Mesenchymal stem cell (in vitro differentiated cells and primary cell): ENCODE results near the gene SLC15A1.
A peak's percentile ranks its signal among the peaks of the same experiment; 100 is the strongest.

Source experiments
- DNase-seq: peaks from one replicate; pipeline ENCODE4 v3.0.0-alpha.2; 2013
- H2AFZ ChIP-seq: one replicate; pipeline ENCODE4 v1.6.1; 2013; ENCODE audit warnings: low read depth, mild to moderate bottlenecking, control low read depth, inconsistent platforms, low read length, moderate library complexity
- H2AK5ac ChIP-seq: 2 replicates; pipeline ENCODE4 v1.6.1; 2013; ENCODE audit warnings: low read length, moderate library complexity, mild to moderate bottlenecking, inconsistent platforms; ENCODE audit not compliant: severe bottlenecking
- H2BK120ac ChIP-seq: one replicate; pipeline ENCODE4 v1.6.1; 2013; ENCODE audit warnings: low read depth, mild to moderate bottlenecking, inconsistent platforms, low read length, moderate library complexity
- H2BK12ac ChIP-seq, 2 experiments: one replicate each; pipeline ENCODE4 v1.6.1; 2013; ENCODE audit warnings: inconsistent platforms in 2 of 2, low read length in 2 of 2, mild to moderate bottlenecking in 2 of 2, moderate library complexity in 2 of 2, control low read depth in 1 of 2
- H2BK15ac ChIP-seq: one replicate; pipeline ENCODE4 v1.6.1; 2013; ENCODE audit warnings: mild to moderate bottlenecking, low read depth, inconsistent platforms; ENCODE audit not compliant: poor library complexity, severe bottlenecking
- H2BK5ac ChIP-seq: 2 replicates; pipeline ENCODE4 v1.6.1; 2013; ENCODE audit warnings: low read depth, mild to moderate bottlenecking, low read length, control low read depth, inconsistent platforms; ENCODE audit not compliant: poor library complexity, severe bottlenecking
- H3K14ac ChIP-seq, 2 experiments: one replicate each; pipeline ENCODE4 v1.6.1; 2013; ENCODE audit warnings: inconsistent platforms in 2 of 2, low read length in 2 of 2, control low read depth in 1 of 2, mild to moderate bottlenecking in 1 of 2, moderate library complexity in 1 of 2
- H3K18ac ChIP-seq, 2 experiments: one replicate each; pipeline ENCODE4 v1.6.1; 2013; ENCODE audit warnings: inconsistent platforms in 2 of 2, low read length in 2 of 2, control low read depth in 1 of 2, low read depth in 1 of 2, mild to moderate bottlenecking in 1 of 2
- H3K23ac ChIP-seq, 2 experiments: one replicate each; pipeline ENCODE4 v1.6.1; 2013; ENCODE audit warnings: inconsistent platforms in 2 of 2, low read length in 2 of 2, mild to moderate bottlenecking in 2 of 2, moderate library complexity in 2 of 2, control low read depth in 1 of 2
- H3K27ac ChIP-seq: 2 replicates; pipeline ENCODE4 v1.5.1; 2013; ENCODE audit warnings: mild to moderate bottlenecking, moderate library complexity, low read length, control low read depth, inconsistent platforms; ENCODE audit not compliant: poor library complexity, severe bottlenecking
- H3K27me3 ChIP-seq, 2 experiments: 2 replicates each; pipeline versions ENCODE4 v1.6.1 to v1.7.0; 2013; ENCODE audit warnings: low read length in 2 of 2, mild to moderate bottlenecking in 2 of 2, moderate library complexity in 2 of 2, control low read depth in 1 of 2, inconsistent platforms in 1 of 2; ENCODE audit not compliant: control insufficient read depth in 1 of 2, insufficient read depth in 1 of 2
- H3K36me3 ChIP-seq, 2 experiments: 2 replicates each; pipeline versions ENCODE4 v1.6.1 to v1.7.0; 2013; ENCODE audit warnings: low read length in 2 of 2, control low read depth in 1 of 2, inconsistent platforms in 1 of 2, low read depth in 1 of 2, mild to moderate bottlenecking in 1 of 2; ENCODE audit not compliant: insufficient read depth in 2 of 2, control insufficient read depth in 1 of 2
- H3K4ac ChIP-seq, 2 experiments: one replicate each; pipeline ENCODE4 v1.6.1; 2013; ENCODE audit warnings: inconsistent platforms in 2 of 2, low read length in 2 of 2, mild to moderate bottlenecking in 2 of 2, moderate library complexity in 2 of 2, control low read depth in 1 of 2, low read depth in 1 of 2
- H3K4me1 ChIP-seq: 2 replicates; pipeline ENCODE4 v1.6.1; 2013; ENCODE audit warnings: low read depth, low read length, control low read depth; ENCODE audit not compliant: control insufficient read depth, insufficient read depth
- H3K4me2 ChIP-seq: 2 replicates; pipeline ENCODE4 v1.6.1; 2013; ENCODE audit warnings: low read length, mild to moderate bottlenecking, inconsistent platforms; ENCODE audit not compliant: poor library complexity, severe bottlenecking
- H3K4me3 ChIP-seq, 2 experiments: 2 replicates each; pipeline versions ENCODE4 v1.5.1 to v1.7.0; 2013; ENCODE audit warnings: low read length in 2 of 2, mild to moderate bottlenecking in 2 of 2, control low read depth in 1 of 2, low read depth in 1 of 2; ENCODE audit not compliant: insufficient read depth in 1 of 2
- H3K79me1 ChIP-seq: replicated peaks from 2 replicates; pipeline ENCODE4 v1.6.1; 2013; ENCODE audit warnings: mild to moderate bottlenecking, control low read depth, low read length, inconsistent platforms; ENCODE audit not compliant: poor library complexity, severe bottlenecking
- H3K9ac ChIP-seq: 2 replicates; pipeline ENCODE4 v1.7.0; 2013; ENCODE audit warnings: mild to moderate bottlenecking, low read length, moderate library complexity
- H3K9me3 ChIP-seq: 2 replicates; pipeline ENCODE4 v1.7.0; 2013; ENCODE audit warnings: mild to moderate bottlenecking, low read length; ENCODE audit not compliant: control insufficient read depth
- H4K8ac ChIP-seq: one replicate; pipeline ENCODE4 v1.6.1; 2013; ENCODE audit warnings: inconsistent platforms, mild to moderate bottlenecking, low read length, moderate library complexity
- H4K91ac ChIP-seq: one replicate; pipeline ENCODE4 v1.6.1; 2013; ENCODE audit warnings: mild to moderate bottlenecking, low read length, inconsistent platforms
- WGBS: methylation state at CpG from one replicate; pipeline ENCODE4 v1.1.7; 2013; ENCODE audit warnings: mixed read lengths; 5-methylcytosine and 5-hydroxymethylcytosine counted together

Gene SLC15A1

GRCh38 chr13:98785405-98785804, 32.9 kb upstream of the SLC15A1 start:
- H2AFZ ChIP-seq = no peak overlapping the region
- peaks cover 2% of the 10 kb centered on the region for H3K9me3 ChIP-seq
- H2AK5ac ChIP-seq = no peak overlapping the region
- H2BK15ac ChIP-seq = no peak overlapping the region
- no peak for DNase-seq
- H3K4me2 ChIP-seq = no peak overlapping the region
- no peak overlapping the region for H4K8ac ChIP-seq
- no peak overlapping the region for H3K4ac ChIP-seq
- peaks cover 6 to 76% of the 10 kb centered on the region in 2 experiments for H3K27me3 ChIP-seq
- H4K91ac ChIP-seq = peak overlapping the region; percentile 18
- H3K23ac ChIP-seq = peak overlapping the region in 1 of 2 experiments; percentile 9
- H2BK12ac ChIP-seq = no peak overlapping the region
- H3K4me3 ChIP-seq = no peak overlapping the region
- no peak overlapping the region for H2BK5ac ChIP-seq
- 92% methylated on average over 10 of the region's 10 CpGs for WGBS
- H3K18ac ChIP-seq = no peak overlapping the region
- H3K36me3 ChIP-seq = no peaks in the 10 kb centered on the region
- no peak overlapping the region for H2BK120ac ChIP-seq
- no peak overlapping the region for H3K9ac ChIP-seq
- peak overlapping the region in 1 of 2 experiments; percentile 61 for H3K14ac ChIP-seq
- no peaks in the 10 kb centered on the region for H3K79me1 ChIP-seq
- H3K4me1 ChIP-seq = no peaks in the 10 kb centered on the region
- H3K27ac ChIP-seq = no peak overlapping the region

- H2AFZ ChIP-seq = no peak overlapping the region
- H3K4me2 ChIP-seq = no peak overlapping the region
- no peak overlapping the region for H2AK5ac ChIP-seq
- no peak overlapping the region for H2BK15ac ChIP-seq
- no peak overlapping the region for H2BK120ac ChIP-seq
- H2BK5ac ChIP-seq = no peak overlapping the region
- H3K79me1 ChIP-seq = no peaks in the 10 kb centered on the region
- H3K9me3 ChIP-seq = peaks cover 2% of the 10 kb centered on the region
- peak overlapping the region in 1 of 2 experiments; percentile 71 for H3K14ac ChIP-seq
- DNase-seq = no peak
- no peak overlapping the region for H3K4ac ChIP-seq
- H3K4me3 ChIP-seq = no peak overlapping the region
- no peaks in the 10 kb centered on the region for H3K36me3 ChIP-seq
- no peaks in the 10 kb centered on the region for H3K4me1 ChIP-seq
- H4K91ac ChIP-seq = no peak overlapping the region
- no peak overlapping the region for H2BK12ac ChIP-seq
- H3K27me3 ChIP-seq = peaks cover 6 to 76% of the 10 kb centered on the region in 2 experiments
- 86% methylated on average over 8 of the region's 8 CpGs for WGBS
- no peak overlapping the region for H3K27ac ChIP-seq
- H3K9ac ChIP-seq = no peak overlapping the region
- H3K23ac ChIP-seq = no peak overlapping the region
- H3K18ac ChIP-seq = no peak overlapping the region
- no peak overlapping the region for H4K8ac ChIP-seq
Observed at GRCh38 chr13:98784666-98785065, 32.2 kb upstream of the SLC15A1 start.

- Histone ChIP-seq H3K9ac (no peak overlapping the region), H3K14ac (peak overlapping the region in 1 of 2 experiments; percentile 58), H4K91ac (no peak overlapping the region), H3K18ac (no peak overlapping the region), H4K8ac (no peak overlapping the region), H3K4ac (no peak overlapping the region), H2AK5ac (no peak overlapping the region), H3K4me3 (no peak overlapping the region), H2BK120ac (no peak overlapping the region), H2AFZ (no peak overlapping the region), H3K79me1 (no peaks in the 10 kb centered on the region), H3K23ac (no peak overlapping the region), H3K36me3 (no peaks in the 10 kb centered on the region), H3K4me1 (no peaks in the 10 kb centered on the region), H3K27me3 (peaks cover 6 to 75% of the 10 kb centered on the region in 2 experiments), H2BK5ac (no peak overlapping the region), H2BK15ac (no peak overlapping the region), H3K27ac (no peak overlapping the region), H3K9me3 (no peaks in the 10 kb centered on the region), H2BK12ac (no peak overlapping the region), H3K4me2 (no peak overlapping the region)
- no peak for DNase-seq
- 92% methylated on average over 12 of the region's 12 CpGs for WGBS
Observed at GRCh38 chr13:98783856-98784478, 31.5 kb upstream of the SLC15A1 start.

GRCh38 chr13:98782654-98783053, 30.2 kb upstream of the SLC15A1 start:
- no peak overlapping the region for H2BK120ac ChIP-seq
- H3K18ac ChIP-seq = no peak overlapping the region
- no peak overlapping the region for H2AFZ ChIP-seq
- H3K4ac ChIP-seq = no peak overlapping the region
- WGBS = 67% methylated on average over 5 of the region's 5 CpGs
- H3K23ac ChIP-seq = no peak overlapping the region
- no peaks in the 10 kb centered on the region for H3K9me3 ChIP-seq
- no peak overlapping the region for H3K4me2 ChIP-seq
- H3K27ac ChIP-seq = no peak overlapping the region
- no peak overlapping the region for H3K4me3 ChIP-seq
- H4K8ac ChIP-seq = no peak overlapping the region
- no peak overlapping the region for H3K9ac ChIP-seq
- no peaks in the 10 kb centered on the region for H3K36me3 ChIP-seq
- peak; percentile 9 for DNase-seq
- no peak overlapping the region for H3K14ac ChIP-seq
- no peak overlapping the region for H2BK12ac ChIP-seq
- no peak overlapping the region for H2BK15ac ChIP-seq
- H3K27me3 ChIP-seq = peaks cover 6 to 71% of the 10 kb centered on the region in 2 experiments
- H3K4me1 ChIP-seq = no peaks in the 10 kb centered on the region
- no peak overlapping the region for H2BK5ac ChIP-seq
- no peak overlapping the region for H2AK5ac ChIP-seq
- H3K79me1 ChIP-seq = no peaks in the 10 kb centered on the region
- H4K91ac ChIP-seq = no peak overlapping the region
